Gastrocnemius medialis (tissue), 4 donors: ENCODE results near the gene PPY.

Source experiments
- CTCF ChIP-seq, 5 experiments: fragments of 450-650 bp in 3 of 5; fragments of 200-600 bp in 2 of 5; sonication (generic) in 2 of 5; IDR thresholded peaks in 4 of 5; conservative IDR thresholded peaks in 1 of 5; 1 replicate in 4 of 5; 2 replicates in 1 of 5; pipeline ENCODE4 v1.5.1; 2016 to 2019; ENCODE audit warnings: antibody characterized with exemption in 5 of 5, mild to moderate bottlenecking in 3 of 5, moderate library complexity in 3 of 5
- POLR2A ChIP-seq, 2 donors: fragments of 450-650 bp; IDR thresholded peaks; one replicate each; pipeline ENCODE4 v1.6.1; 2017; ENCODE audit warnings: antibody characterized with exemption in 2 of 2, mild to moderate bottlenecking in 2 of 2, moderate library complexity in 2 of 2

GRCh38 chr17:43939886-43940285, 2.4 kb downstream of the PPY start:
- no peak for TF ChIP-seq CTCF (IDR thresholded peaks at IDR 0.05 in 4 of 5, conservative IDR thresholded peaks at IDR 0.05 in 1 of 5)
- no peak for TF ChIP-seq POLR2A (IDR thresholded peaks at IDR 0.05)
